Measurements from ENCODE around the gene KATNB1.

Gene KATNB1

DNA sequence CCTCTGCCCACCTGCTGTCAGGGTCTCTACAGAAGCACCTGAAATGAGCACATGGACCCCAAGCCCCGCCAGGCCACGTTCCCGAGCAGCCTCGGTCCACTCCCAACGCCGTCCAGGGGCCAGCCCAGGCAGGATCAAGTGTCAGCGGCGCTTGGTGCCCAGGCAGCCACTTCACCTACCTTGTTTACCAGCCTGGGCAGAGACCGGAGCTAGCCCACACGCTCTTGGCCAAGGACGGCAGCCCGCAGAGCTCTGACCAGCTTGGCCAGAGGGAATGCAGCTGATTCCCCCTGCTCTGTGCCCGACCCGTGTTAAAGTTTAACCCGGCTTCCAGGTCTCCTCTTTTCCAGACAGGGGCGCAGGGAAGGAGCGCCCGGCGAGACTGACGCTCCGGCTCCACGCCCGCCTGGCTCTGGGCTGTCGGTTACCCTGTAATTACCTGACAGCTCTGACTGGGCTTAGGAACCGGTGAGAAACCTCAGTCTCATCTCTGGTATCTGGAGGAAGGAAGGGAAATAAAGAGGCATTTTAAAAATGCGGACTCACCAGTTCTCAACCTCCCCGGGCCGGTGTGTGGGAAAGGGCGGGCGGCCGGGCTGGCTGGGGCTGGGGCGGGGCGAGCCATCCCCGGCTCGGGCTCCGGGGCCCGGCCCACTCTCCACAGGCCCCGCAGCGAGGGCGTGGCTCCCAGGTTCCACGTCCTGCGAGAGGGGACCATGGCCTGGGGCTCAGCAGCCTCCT is 62.1 kb downstream of the KATNB1 start:
- DNase-seq: no peak

DNA sequence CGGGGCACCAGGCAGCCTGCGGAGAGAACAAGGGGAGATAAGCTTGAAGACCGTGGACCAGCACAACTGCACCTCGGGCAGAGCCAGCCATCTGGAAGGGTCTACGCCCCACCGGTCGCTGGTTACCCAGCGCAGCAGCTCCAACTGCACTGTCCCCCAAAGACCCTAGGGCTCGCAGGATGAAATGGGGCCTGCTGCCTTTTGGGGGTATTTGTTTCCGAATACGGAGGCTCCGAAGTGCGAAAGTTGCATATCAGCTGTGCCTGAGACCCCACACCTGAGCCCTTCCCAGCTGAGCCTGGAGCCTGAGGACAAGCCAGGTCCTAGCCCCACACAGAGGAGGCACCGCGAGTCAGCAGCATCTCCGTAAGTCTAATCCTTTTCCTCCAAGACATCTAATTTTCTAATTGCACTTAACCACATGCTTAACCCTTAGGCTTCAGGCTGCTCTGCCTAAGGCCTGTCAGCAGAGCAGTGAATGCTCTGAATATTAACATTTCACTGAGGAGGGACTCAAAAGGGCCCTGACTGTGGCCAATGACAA is 62.8 kb downstream of the KATNB1 start:
- DNase-seq: no peak

DNA sequence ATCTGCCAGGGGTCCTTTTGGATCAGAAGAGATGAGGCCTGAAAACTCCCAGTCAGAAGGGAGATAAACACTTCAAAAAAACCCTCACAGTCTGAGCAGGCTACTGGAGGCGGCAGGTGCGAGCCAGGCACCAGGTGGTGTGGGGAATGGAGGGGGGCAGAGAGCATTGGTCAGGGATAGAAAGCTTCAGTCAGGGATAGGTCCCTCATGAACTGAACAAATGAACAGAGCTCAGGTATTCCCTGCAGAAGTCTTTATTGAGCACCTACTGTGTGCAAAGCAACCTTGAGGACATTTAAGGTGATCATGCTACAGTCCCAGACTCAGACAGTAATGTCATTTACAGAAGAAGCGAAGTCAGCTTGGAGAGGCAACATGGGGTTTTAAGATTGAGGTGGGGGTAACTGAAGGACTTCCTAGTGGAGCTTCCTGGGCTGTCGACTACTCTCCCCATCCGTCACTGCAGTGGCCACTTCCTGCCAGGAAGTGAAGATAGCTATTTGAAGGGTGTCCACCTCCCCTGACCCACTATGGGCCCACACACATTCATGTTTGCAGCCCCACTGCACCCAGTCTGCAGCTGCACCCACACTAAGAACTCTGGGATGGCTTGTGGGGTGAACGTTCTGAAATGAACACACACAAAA is 63.5 kb downstream of the KATNB1 start:
- DNase-seq: no peak

DNA sequence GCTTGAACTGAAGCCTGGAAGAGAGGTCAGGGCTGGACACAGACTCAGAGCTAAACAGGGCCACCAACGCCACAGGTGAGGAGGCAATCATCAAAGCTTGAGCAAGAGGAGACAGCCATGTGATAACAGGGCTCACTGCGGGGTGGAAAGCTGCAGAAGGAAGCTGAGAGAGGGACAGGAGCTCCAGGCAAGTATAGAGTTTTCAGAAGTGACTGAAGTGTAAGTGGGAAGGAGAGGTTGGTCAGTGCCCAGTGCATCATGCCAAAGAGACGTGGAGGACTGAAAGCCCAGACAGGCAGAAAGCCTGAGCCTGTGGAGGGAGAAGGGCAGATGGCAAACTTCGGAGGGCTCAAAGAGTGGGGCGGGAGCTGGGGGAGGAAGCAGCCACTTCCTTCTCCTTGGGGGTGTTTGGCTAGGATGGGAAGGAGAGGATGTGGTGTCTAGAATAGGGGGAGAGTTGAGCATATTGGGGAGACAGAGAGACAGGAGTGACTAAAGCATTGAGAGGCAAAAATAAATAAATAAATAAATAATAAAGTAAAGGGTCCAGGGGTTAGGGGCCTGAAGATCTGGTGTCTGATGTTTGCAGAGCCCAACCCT is 64.1 kb downstream of the KATNB1 start:
- no peak for DNase-seq

DNA sequence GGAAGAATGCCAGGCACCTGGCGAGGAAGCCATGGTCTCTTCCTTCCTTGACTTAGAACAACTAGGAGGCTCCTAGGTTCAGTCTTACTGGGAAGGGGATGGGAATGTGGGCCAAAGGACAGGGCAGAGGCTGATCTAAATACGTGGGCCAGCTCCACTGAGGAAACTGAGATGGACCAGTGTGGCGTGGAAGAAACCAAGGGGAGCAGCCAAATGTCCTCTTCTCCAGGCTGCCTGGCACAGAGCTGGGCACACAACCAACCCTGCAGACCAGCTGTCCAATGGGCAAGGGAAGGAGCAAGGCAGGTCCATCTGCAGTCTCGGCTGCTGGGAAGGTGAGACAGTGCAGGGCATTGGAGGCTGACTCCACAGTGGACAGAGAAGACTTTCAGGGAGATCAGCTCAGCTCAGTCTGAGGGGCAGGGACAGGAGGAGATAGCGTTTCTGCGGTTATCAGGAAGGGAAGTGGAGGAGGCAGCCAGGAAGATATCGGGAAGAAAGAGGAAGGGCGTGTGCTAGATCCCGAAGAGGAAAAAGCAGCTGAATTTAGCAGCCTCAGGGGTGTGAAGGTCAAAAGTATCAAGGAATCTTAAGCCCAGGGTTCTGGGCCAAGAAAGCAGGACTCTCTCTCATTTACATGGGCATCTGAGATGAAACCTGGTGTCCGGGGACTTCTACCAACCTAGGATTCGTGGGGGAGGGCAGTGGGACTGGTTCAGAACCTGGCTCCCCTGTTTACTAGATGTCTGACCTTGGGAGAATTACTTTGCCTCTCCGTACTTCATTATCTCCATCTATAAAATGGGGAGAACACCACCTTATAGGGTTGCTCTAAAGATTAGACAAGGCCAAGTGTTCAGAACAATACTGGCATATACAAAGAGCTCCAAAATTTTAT is 64.9 kb downstream of the KATNB1 start:
- DNase-seq: no peak

DNA sequence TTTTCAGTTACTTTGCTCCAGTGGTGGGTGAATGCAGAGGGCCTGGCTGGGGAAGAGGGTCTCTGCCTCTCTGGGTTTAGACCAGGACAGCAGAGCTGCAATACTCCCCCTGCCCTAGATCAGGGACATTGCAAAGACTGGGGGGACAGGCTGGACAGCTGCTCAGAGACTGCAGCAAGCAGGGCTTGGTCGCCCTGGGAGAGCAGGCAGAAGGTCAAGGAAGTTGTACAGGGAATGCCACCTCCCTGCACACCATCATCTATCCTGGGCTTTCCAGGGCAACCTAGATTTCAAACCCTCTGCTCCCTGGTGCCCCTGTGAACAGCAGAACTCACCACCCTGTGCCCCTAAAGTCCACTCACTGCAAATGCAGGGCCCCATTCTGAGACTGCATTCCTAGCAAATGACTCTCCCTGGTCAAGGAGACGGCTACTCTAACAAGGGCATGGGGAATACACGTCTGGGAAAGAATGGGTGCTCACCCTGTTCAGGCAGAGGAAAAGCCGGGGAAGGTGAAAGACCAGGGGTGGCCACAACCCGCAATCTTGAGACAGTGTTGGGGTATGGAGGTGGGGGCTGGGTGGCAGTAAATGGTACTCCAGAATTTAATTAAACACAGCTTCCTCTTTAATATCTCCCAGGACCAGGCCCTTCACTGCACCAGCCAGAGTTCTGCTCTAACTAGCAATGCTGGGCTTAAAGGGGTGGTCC is 65.7 kb downstream of the KATNB1 start:
- no peak for DNase-seq

DNA sequence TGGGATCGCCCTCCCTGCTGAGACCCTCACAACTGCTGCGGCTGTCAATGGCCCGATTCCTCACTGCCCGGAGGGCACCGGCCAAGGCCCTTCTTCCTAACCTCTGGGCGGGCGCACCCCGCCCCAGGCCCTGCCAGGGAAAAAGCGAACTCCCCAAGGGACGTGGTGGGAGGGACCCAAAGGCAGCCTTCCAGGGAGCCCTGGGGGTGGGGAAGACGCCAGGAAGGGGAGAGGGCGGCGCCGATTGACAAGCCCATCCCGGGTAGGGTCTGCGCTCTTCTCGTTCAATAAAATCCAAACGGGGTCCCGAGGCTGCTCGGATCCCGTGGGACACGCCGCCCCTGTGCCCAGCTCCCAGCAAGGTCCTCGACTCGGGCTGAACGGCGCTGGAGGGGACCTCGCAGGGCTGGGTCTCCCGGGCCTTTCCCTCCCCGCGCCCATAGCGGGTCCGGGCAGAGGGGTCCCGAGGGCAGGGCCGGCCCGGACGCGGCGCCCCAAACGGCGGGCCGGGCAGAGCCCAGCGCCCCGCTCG is 66.3 kb downstream of the KATNB1 start:
- DNase-seq: no peak

DNA sequence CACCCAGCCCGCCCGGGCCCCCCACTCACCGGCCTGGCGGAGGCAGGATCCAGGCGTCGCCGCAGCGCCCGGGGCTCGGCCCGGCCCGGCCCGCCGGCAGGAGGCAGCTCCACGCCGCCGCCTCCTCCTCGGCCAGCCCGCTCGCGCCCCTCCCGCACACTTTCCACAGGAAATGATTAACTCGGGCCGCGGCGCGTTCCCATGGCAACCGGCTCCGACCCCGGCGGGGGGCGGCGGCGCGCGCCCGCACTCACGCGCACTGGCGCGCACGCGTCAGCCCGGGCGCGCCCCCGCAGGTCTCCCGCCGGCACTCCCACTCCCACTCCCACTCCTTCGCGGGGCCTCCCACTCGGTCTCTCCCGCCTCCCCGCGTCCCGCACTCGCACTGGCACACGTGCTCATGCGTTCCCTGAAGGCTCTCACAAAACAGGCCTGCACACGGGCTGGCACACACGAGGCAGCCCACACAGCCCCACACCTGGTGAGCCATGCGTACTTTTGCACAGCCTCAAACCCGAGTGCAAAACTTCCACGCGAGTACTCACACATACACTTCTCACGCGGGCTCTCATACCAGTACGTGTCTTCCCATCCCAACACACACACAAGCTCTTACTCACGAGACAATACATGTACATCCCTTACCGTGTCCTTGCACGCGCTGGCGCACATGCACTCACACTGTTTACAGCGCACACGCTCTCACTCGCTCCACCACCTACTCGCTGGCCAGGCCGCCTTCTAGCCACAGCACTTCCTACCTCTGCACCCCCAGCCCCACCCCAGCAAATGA is 67.0 kb downstream of the KATNB1 start, which contains the start of gene KIFC3:
Gene KIFC3, minus strand, starts transcription at position 151 of the 793 bp plus-strand sequence. CDS start 4,248 bp downstream, outside the sequence.
- peak; percentile 57 to 58 for DNase-seq

DNA sequence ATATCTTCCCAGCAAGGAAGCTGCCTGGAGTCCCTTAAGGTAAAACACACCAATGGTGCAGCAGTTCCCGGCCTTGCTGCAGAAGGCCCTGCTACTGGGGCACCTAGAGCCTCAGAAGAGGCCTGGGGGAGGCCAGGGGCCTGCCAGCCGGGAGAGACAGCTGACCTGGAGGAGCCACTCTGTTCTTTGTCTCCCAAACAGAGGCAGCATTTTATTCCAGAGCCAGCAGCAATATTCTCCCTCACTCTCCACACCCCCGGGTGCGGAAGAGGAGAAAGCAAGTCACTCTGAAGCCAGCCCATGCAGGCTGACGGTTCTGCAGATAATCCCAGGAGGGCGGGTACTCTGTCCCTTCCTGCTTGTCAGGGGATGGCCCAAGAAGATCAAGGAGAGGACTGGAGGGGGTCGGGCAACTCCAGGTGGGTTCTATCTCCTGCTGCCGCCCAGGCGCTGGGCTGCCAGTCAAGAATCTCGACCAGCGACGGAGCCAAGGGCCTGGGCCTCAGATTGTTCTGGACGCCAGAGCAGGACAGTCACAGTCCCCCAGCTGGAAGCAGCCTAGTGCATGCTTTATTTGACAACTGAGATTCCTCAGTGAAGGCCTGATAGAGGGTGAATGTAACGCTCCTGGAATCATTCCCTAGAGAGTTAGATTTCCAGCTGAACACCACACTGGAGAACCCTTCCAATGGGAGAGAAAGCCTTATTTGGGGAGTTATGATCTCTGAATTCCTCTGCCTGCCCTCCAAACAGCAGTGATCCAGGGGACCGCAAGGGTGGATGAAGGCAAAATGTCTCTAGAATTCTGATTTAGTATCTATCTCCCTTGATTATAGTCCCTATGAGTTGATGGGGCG is 67.8 kb downstream of the KATNB1 start:
- no peak for DNase-seq

DNA sequence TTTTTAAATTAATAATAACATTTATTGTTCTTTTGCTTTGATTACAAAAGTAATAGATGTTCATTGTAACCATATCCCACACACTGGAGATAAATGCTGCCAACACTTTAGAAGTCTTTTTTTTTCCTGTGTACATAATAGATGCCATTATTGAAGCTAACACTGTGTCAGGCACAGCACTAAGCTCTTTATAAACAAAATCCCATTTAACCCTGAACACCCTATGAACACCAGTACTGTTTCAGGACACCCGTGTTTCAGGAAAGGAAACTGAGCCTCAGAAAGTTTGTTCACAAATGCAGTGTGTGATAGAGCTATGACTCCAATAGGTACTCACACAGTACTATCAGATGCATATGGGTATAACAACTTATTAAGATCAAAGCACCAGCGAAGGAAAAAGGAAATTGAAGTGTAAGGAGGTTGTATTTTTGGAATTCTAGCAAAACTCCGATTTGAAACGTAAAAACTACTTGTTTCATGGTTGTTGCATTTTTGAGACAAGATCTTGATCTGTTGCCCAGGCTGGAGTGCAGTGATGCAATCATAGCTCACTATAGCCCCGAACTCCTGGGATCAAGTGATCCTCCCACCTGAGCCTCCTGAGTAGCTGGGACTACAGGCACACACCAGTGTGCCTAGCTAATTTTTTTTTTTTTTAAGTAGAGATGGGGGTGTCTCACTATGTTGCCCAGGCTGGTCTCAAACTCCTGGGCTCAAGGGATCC is 68.7 kb downstream of the KATNB1 start:
- DNase-seq: no peak

DNA sequence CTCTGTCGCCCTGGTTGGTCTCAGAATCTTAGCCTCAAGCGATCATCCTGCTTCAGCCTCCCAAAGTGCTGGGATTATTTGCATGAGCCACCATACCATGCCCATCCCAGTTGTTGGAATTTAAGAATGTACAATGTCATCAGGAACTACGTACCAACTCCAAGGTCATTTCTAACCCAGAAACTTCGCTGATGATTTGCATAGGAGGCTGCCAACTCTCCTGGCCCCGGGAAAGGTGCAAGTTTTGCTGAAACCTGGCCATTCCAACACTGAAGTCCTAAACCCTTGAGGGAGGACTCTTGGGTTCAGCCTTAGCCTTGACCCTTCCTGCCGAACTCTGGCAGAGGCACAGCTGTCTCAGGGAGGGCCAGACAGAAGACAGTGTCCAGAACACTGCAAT is 69.6 kb downstream of the KATNB1 start:
- no peak for DNase-seq

Data from stimulated activated CD4-positive, alpha-beta T cell treated with anti-CD3 and anti-CD28 coated beads, Interleukin-2, amount 100 ng/mL, for 48 hours (primary cell).